Lung (tissue), 16 donors: ENCODE measurements around the gene PRKCB. TPM values are rescaled to one million over a fixed set of nuclear protein-coding genes. Genes with fewer than 3 reads are reported as not detected.

Experiments
- ATAC-seq: fragments of 200-7000 bp; cut with Tn5 transposase; one replicate; pipeline ENCODE4 v1.9.1; 2020; ENCODE audit warnings: moderate number of reproducible peaks; ENCODE audit not compliant: insufficient read depth, low FRiP score
- DNase-seq, 3 donors: peaks; one replicate each; pipeline ENCODE4 v3.0.0-alpha.2; 2013 to 2017
- H3K27ac ChIP-seq, 2 donors: one replicate each; pipeline ENCODE4 v1.5.1; 2013; ENCODE audit warnings: mild to moderate bottlenecking in 2 of 2, moderate library complexity in 2 of 2, control low read depth in 1 of 2, inconsistent platforms in 1 of 2, low read depth in 1 of 2, low read length in 1 of 2
- H3K27me3 ChIP-seq, 3 donors: one replicate each; pipeline ENCODE4 v1.5.1; 2013; ENCODE audit warnings: low read length in 2 of 3; ENCODE audit not compliant: control insufficient read depth in 3 of 3, insufficient read depth in 3 of 3
- H3K36me3 ChIP-seq, 4 donors: one replicate each; pipeline ENCODE4 v1.5.1; 2013; ENCODE audit warnings: low read length in 4 of 4, mild to moderate bottlenecking in 1 of 4, moderate library complexity in 1 of 4; ENCODE audit not compliant: control insufficient read depth in 4 of 4, insufficient read depth in 4 of 4
- H3K4me1 ChIP-seq, 5 donors: one replicate each; pipeline ENCODE4 v1.5.1; 2013; ENCODE audit warnings: low read length in 5 of 5, mild to moderate bottlenecking in 2 of 5, moderate library complexity in 1 of 5; ENCODE audit not compliant: control insufficient read depth in 5 of 5, insufficient read depth in 5 of 5
- H3K4me3 ChIP-seq: one replicate; pipeline ENCODE4 v1.5.1; 2013; ENCODE audit warnings: mild to moderate bottlenecking, control low read depth, moderate library complexity
- H3K9ac ChIP-seq, 2 donors: one replicate each; pipeline ENCODE4 v1.5.1; 2013; ENCODE audit warnings: low read length in 2 of 2, control low read depth in 1 of 2; ENCODE audit not compliant: insufficient read depth in 1 of 2
- H3K9me3 ChIP-seq, 4 donors: one replicate each; pipeline ENCODE4 v1.5.1; 2013; ENCODE audit warnings: low read length in 3 of 4, mild to moderate bottlenecking in 1 of 4, moderate library complexity in 1 of 4; ENCODE audit not compliant: control insufficient read depth in 4 of 4, insufficient read depth in 3 of 4
- WGBS, 2 donors: extraction: QIAGEN DNeasy Blood & Tissue Kit; methylation state at CpG; one replicate each; pipeline ENCODE4 v1.1.7; 2013; 5-methylcytosine and 5-hydroxymethylcytosine counted together
- long read RNA-seq, 5 donors: transcript quantifications; one replicate each; lab custom pipeline, GENCODE V29; 2026
- polyA plus RNA-seq, 2 donors: library from polyadenylated mRNA; stranded (reverse); fragments of 200-250 nt; gene quantifications; one replicate each; pipeline ENCODE4 v1.2.1, GENCODE V29; 2013
- total RNA-seq, 2 donors: library from RNA; depleted of rRNA in 1 of 2; stranded (reverse); fragments of >200 nt in 1 of 2; gene quantifications; one replicate each; pipeline ENCODE4 v1.2.1, GENCODE V29; 2014 to 2021
- TF ChIP-seq, protein P1 (sequence below): IDR thresholded peaks from 2 replicates; pipeline ENCODE4 v1.5.1; 2012; ENCODE audit warnings: mild to moderate bottlenecking; ENCODE audit errors: control extremely low read depth, extremely low read depth
- donor health status: control.
- donor health status: control.
- donor health status: Bipolar disorder and iron deficiency.
- donor health status: healthy.
- donor health status: DM: yes; HTN: yes; CAD: no.

PRKCB gene
- total RNA-seq: 10 to 100 TPM; 24.3 to 46.4 TPM
- 10 to 100 TPM in 1 of 2 donors, 1 to 10 TPM in 1; 2.5 to 19.2 TPM for polyA plus RNA-seq
- long read RNA-seq, donor 1, full-length matches to known transcripts: 16 of 16 reads
- long read RNA-seq, donor 1, partial matches to known transcripts: 0 of 16 reads
- long read RNA-seq, donor 1, other reads (novel, unspliced or antisense): 0 of 16 reads
- long read RNA-seq, donor 2, full-length matches to known transcripts: 3 of 3 reads
- long read RNA-seq, donor 2, partial matches to known transcripts: 0 of 3 reads
- long read RNA-seq, donor 2, other reads (novel, unspliced or antisense): 0 of 3 reads
- long read RNA-seq, donor 3, full-length matches to known transcripts: 7 of 7 reads
- long read RNA-seq, donor 3, partial matches to known transcripts: 0 of 7 reads
- long read RNA-seq, donor 3, other reads (novel, unspliced or antisense): 0 of 7 reads
- long read RNA-seq, donor 4, full-length matches to known transcripts: 6 of 11 reads
- long read RNA-seq, donor 4, partial matches to known transcripts: 5 of 11 reads
- long read RNA-seq, donor 4, other reads (novel, unspliced or antisense): 0 of 11 reads
- long read RNA-seq, donor 5, full-length matches to known transcripts: 17 of 54 reads
- long read RNA-seq, donor 5, partial matches to known transcripts: 37 of 54 reads
- long read RNA-seq, donor 5, other reads (novel, unspliced or antisense): 0 of 54 reads

DNA sequence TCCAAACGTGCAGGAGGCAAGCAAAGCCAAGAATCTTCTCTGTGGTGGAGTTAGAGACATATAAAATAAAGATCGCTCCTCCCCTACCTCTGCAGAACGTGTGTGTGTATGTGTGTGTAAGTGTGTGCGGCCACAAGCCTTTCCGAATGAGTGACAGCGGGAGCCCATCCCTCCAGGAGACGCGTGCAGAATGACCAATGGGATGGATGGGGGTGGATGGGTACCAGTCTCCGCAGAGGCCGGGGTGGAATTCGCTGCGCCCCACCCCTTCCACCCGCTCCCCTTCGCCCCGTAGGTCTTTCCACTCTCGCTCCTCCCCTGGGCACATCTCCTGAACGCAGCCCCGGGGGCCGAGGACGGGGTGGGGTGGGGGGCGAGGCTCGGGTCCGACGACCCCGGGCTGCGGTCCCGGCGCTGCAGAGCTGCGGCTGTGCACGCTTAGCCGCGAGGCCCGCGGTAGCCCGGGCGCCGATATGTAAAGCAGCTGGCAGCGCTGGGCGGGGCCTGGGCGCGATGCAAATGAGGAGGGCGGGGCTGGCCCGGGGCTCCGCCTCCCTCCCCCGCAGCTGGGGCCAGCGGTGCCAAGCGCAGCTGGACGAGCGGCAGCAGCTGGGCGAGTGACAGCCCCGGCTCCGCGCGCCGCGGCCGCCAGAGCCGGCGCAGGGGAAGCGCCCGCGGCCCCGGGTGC, at the start of gene PRKCB:
PRKCB (plus strand) TSS at position 594 of the 688 bp plus-strand sequence.
- Histone ChIP-seq H3K4me1 (peaks cover 0 to 41% (median 7%) of the 10 kb centered on the region in 5 donors), H3K27ac (no peak within 1 kb of the TSS), H3K9me3 (peaks cover 0 to 3% (median 0%) of the 10 kb centered on the region in 4 donors), H3K36me3 (peaks cover 0 to 3% (median 0%) of the 10 kb centered on the region in 4 donors), H3K27me3 (peaks cover 0 to 24% (median 5%) of the 10 kb centered on the region in 3 donors), H3K4me3 (peak within 1 kb of the TSS; percentile 47), H3K9ac (no peak within 1 kb of the TSS)
- 1 to 2% methylated on average over 50 to 62 of the region's 63 CpGs for WGBS, 2 donors
- DNase-seq (peak; percentile 93 to 96 (median 94)), ATAC-seq (peak; percentile 92)
- TF ChIP-seq, protein P1, sequence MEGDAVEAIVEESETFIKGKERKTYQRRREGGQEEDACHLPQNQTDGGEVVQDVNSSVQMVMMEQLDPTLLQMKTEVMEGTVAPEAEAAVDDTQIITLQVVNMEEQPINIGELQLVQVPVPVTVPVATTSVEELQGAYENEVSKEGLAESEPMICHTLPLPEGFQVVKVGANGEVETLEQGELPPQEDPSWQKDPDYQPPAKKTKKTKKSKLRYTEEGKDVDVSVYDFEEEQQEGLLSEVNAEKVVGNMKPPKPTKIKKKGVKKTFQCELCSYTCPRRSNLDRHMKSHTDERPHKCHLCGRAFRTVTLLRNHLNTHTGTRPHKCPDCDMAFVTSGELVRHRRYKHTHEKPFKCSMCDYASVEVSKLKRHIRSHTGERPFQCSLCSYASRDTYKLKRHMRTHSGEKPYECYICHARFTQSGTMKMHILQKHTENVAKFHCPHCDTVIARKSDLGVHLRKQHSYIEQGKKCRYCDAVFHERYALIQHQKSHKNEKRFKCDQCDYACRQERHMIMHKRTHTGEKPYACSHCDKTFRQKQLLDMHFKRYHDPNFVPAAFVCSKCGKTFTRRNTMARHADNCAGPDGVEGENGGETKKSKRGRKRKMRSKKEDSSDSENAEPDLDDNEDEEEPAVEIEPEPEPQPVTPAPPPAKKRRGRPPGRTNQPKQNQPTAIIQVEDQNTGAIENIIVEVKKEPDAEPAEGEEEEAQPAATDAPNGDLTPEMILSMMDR: no peak

DNA sequence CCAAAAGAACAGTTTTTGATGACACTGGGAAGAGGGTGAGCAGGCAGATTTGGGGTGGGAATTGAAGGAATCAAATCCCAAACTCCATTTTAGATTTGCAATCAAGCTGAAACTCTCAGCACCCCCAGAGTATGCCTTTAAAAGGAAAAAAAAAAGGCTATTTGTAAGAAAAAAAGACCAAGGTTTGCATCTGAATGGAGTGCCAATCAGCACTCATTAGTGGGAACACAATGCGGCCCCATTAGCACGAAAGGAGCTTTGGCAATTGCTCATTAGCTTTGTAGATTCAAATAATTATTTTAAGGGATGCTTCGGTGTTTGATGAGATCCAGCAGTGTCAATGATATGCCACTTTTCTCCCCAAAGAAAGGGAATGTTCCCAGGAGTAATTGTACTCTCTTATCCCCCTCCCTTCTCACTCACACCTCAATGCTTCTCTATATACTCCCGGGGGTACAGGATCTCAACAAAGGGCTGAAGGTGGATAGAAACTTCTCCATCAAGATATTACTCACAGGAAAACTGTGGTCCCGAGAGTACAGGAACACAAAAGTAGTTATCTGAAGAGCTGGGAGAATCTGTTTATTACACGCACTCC, 48.7 kb upstream of the PRKCB start:
- 47 to 60% methylated on average over 6 of the region's 6 CpGs for WGBS, 2 donors
- peaks cover 0 to 2% (median 0%) of the 10 kb centered on the region in 4 donors for H3K9me3 ChIP-seq
- H3K9ac ChIP-seq: no peak overlapping the region
- no peaks in the 10 kb centered on the region for H3K4me1 ChIP-seq
- H3K27ac ChIP-seq: no peak overlapping the region
- ATAC-seq: no peak
- H3K27me3 ChIP-seq: no peaks in the 10 kb centered on the region
- no peaks in the 10 kb centered on the region for H3K36me3 ChIP-seq
- DNase-seq: no peak
- H3K4me3 ChIP-seq: no peak overlapping the region
- TF ChIP-seq, protein P1: no peak

DNA sequence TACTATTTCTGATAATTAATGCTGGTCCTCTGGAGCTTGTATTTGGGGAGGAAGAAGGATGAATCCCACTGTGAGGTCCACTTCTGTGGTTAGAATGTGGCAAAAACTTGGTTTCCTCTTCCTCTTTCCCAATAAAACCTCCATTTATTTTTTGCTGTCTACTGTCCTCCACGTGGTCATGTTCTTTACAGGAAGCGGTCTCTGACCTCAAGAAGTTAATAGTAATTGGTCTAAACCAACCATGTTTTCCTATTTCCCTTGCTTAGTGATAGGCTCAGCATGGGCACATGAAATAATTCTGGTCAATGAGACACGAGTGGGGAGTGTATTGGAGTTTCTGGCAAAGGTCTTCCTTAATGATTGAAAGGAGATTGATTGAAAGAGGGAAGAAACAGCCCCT, 47.1 kb upstream of the PRKCB start:
- WGBS, 2 donors: 24 to 44% methylated on average over 3 of the region's 3 CpGs
- Histone ChIP-seq H3K9me3 (peaks cover 0 to 2% (median 0%) of the 10 kb centered on the region in 4 donors), H3K9ac (no peak overlapping the region), H3K27ac (no peak overlapping the region), H3K4me3 (no peak overlapping the region), H3K36me3 (no peaks in the 10 kb centered on the region), H3K27me3 (no peaks in the 10 kb centered on the region), H3K4me1 (no peaks in the 10 kb centered on the region)
- DNase-seq (no peak), ATAC-seq (no peak)
- TF ChIP-seq, protein P1: no peak
